ENCODE measurements around the gene SUPV3L1.
A peak's percentile ranks its signal among the peaks of the same experiment; 100 is the strongest.
"Not testable (repeated sequence)": the region's sequence is repeated elsewhere in the genome, so short reads cannot be mapped to it uniquely, and the experiment has no call there.

SUPV3L1 gene

DNA sequence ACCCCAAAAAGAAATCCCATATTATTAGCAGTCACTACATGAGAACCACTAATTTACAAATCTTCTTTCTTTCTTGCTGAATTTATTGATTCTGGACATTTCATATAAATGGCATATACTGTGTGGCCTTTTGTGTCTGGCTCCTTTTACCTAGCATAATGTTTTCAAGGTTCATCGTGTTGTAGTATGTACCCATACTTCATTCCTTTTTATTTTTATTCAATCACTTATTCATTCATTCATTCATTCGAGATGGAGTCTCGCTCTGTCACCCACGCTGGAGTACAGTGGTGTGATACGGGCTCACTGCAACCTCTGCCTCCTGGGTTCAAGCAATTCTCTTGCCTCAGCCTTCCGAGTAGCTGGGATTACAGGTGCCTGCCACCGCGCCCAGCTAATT, 34.2 kb upstream of the SUPV3L1 start:
- no peak for DNase-seq (ENCODE audit: low read depth)
- no peak overlapping the region for H3K4me3 ChIP-seq (ENCODE audit: low read length)
- TF ChIP-seq, protein P1, sequence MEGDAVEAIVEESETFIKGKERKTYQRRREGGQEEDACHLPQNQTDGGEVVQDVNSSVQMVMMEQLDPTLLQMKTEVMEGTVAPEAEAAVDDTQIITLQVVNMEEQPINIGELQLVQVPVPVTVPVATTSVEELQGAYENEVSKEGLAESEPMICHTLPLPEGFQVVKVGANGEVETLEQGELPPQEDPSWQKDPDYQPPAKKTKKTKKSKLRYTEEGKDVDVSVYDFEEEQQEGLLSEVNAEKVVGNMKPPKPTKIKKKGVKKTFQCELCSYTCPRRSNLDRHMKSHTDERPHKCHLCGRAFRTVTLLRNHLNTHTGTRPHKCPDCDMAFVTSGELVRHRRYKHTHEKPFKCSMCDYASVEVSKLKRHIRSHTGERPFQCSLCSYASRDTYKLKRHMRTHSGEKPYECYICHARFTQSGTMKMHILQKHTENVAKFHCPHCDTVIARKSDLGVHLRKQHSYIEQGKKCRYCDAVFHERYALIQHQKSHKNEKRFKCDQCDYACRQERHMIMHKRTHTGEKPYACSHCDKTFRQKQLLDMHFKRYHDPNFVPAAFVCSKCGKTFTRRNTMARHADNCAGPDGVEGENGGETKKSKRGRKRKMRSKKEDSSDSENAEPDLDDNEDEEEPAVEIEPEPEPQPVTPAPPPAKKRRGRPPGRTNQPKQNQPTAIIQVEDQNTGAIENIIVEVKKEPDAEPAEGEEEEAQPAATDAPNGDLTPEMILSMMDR (conservative IDR thresholded peaks at IDR 0.05; ENCODE audit: low read length): no peak

DNA sequence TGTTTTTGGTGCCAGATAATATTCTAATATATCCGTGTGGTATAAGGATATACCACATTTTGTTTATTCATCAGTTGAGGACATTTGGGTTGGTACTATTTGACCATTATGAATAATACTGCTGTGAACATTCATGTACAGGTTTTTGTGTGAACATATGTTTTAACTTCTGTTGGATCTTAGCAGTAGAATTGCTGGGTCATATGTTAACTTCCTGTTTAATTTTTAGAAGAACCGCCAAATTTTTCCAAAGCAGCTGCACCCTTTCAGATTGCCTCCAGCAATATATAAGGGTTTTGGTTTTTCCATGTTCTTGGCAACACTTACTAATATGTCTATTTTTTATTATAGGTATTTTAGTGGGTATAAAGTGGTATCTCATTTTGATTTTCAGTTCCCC, 33.3 kb upstream of the SUPV3L1 start:
- TF ChIP-seq, protein P1 (conservative IDR thresholded peaks at IDR 0.05; ENCODE audit: low read length): no peak
- no peak for DNase-seq (ENCODE audit: low read depth)
- H3K4me3 ChIP-seq (ENCODE audit: low read length): no peak overlapping the region

DNA sequence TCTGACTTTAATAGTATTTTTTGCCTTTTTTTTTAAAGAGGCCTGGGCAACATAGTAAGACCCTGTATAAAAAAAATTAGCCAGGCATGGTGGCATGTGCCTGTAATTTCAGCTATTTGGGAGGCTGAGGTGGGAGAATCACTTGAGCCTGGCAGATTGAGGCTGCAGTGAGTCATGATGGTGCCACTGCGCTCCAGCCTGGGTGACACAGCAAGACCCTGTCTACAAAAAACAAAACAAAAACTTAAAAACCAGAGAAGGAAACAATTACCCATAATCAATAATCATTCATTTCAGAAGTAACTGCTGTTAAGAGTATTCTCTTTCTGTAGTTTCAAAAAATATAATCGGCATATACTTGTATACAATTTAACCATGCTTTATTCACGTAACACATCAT, 28.1 kb upstream of the SUPV3L1 start:
- H3K4me3 ChIP-seq (ENCODE audit: low read length): no peak overlapping the region
- TF ChIP-seq, protein P1 (conservative IDR thresholded peaks at IDR 0.05; ENCODE audit: low read length): no peak
- DNase-seq (ENCODE audit: low read depth): no peak

GRCh38 chr10:69153227-69153626, 26.8 kb upstream of the SUPV3L1 start:
- H3K4me3 ChIP-seq (ENCODE audit: low read length): no peak overlapping the region
- TF ChIP-seq, protein P1 (conservative IDR thresholded peaks at IDR 0.05; ENCODE audit: low read length): no peak
- DNase-seq (ENCODE audit: low read depth): no peak

- TF ChIP-seq, protein P1 (conservative IDR thresholded peaks at IDR 0.05; ENCODE audit: low read length): no peak
- peak; percentile 63 for DNase-seq (ENCODE audit: low read depth)
- no peak overlapping the region for H3K4me3 ChIP-seq (ENCODE audit: low read length)
Measured at GRCh38 chr10:69160809-69161241, 19.2 kb upstream of the SUPV3L1 start.

GRCh38 chr10:69168493-69168892, 11.5 kb upstream of the SUPV3L1 start:
- TF ChIP-seq, protein P1 (conservative IDR thresholded peaks at IDR 0.05; ENCODE audit: low read length): no peak
- H3K4me3 ChIP-seq (ENCODE audit: low read length): no peak overlapping the region
- no peak for DNase-seq (ENCODE audit: low read depth)

- H3K4me3 ChIP-seq (ENCODE audit: low read length): no peak overlapping the region
- TF ChIP-seq, protein P1 (conservative IDR thresholded peaks at IDR 0.05; ENCODE audit: low read length): no peak
- DNase-seq (ENCODE audit: low read depth): peak; percentile 74
Measured at GRCh38 chr10:69172241-69172982, 7.6 kb upstream of the SUPV3L1 start.

GRCh38 chr10:69175326-69175725, 4.7 kb upstream of the SUPV3L1 start:
- not testable (repeated sequence) for DNase-seq (ENCODE audit: low read depth); H3K4me3 ChIP-seq (ENCODE audit: low read length)

Data from AG10803 (cell line).